D721Med (cell line): ENCODE results near the gene KCNG4.

Source experiments
- DNase-seq: peaks from one replicate; pipeline ENCODE4 v3.0.0; 2011; ENCODE audit warnings: low spot score; ENCODE audit not compliant: insufficient read length
- FAIRE-seq: peaks from 2 replicates; lab custom pipeline; 2011; peaks lifted over from hg19 to GRCh38; lab: Jason Lieb, UNC
- TF ChIP-seq, protein P1 (sequence below): IDR thresholded peaks from 2 replicates; pipeline ENCODE4 v1.5.1; 2012; ENCODE audit warnings: mild to moderate bottlenecking, control low read depth; ENCODE audit not compliant: insufficient read depth; ENCODE audit errors: missing control alignments

Gene KCNG4

DNA sequence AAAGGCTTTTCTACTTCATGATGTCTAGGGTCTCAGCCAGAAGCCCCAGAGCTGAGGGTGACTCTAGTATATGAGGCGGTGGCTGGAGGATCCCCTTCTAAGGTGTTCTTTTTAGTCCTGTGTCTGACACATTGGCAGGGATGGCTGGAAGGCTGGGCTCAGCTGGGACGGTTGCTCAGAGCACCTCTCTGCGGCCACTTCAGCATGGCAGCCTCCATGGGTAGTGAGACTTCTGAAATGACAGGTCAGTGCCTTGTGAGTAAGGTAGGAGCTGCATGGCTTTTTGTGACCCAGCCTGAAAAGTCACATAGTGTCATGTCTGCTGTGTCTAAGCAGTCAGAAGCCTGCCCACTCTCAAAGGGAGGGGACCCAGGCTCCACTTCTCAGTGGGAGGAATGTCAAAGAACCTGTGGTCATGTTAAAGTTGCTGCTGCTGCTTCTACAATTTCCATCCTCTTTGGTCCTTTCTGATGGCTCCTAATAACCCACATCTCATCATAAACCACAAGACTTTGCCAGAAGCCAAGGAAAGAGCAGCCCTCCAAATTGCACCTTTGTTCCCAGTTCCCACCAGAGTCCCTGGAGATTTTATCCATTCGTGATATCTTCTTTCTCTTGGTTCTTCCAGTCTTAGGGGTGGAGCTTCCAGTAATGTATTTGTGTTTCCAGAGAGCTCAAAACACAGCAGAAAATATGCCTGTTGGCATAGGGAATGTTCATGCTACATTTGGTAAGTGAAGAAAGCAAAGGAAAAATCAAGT lies 15.4 kb upstream of the KCNG4 start:
- DNase-seq (no peak), FAIRE-seq (no peak)
- TF ChIP-seq, protein P1, sequence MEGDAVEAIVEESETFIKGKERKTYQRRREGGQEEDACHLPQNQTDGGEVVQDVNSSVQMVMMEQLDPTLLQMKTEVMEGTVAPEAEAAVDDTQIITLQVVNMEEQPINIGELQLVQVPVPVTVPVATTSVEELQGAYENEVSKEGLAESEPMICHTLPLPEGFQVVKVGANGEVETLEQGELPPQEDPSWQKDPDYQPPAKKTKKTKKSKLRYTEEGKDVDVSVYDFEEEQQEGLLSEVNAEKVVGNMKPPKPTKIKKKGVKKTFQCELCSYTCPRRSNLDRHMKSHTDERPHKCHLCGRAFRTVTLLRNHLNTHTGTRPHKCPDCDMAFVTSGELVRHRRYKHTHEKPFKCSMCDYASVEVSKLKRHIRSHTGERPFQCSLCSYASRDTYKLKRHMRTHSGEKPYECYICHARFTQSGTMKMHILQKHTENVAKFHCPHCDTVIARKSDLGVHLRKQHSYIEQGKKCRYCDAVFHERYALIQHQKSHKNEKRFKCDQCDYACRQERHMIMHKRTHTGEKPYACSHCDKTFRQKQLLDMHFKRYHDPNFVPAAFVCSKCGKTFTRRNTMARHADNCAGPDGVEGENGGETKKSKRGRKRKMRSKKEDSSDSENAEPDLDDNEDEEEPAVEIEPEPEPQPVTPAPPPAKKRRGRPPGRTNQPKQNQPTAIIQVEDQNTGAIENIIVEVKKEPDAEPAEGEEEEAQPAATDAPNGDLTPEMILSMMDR = no peak

DNA sequence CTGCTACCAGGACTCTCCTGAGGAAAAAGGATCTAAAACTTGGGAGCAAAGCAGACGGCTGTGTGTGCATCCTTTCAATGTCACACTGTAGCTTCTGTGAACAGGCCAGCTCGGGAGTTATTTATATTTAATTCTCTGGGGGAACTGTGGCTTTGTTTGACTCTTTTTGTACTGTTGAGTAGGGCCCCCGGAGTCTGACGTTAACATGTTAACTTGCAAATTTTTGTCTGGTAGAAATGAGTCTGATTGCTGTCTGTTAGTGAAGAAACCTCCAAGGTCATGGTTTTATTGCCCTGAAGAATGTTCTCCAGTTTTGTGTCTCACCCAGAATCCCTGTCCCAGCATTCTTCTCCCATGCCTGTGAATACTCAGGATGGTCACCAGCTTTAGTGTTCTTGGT lies 14.2 kb upstream of the KCNG4 start:
- FAIRE-seq (no peak), DNase-seq (no peak)
- TF ChIP-seq, protein P1 = no peak

DNA sequence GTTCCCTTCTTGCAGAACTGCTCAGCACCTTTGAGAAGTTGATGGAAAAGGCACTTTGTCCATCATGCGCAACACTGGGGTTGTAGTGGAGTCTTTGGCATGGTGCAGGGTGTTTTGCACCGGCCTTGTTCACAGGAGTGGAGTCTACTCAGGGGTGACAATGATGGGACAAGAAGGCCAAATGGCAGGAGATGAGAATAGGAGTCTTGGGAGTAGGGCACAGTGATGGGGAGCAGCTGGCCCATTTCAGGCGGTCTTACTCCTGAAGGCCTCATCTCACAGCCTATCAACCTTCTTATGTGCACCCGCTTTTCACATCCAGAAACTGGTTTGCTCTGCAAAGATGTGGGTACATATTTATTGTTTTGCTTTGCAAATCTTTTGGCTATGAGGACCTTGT lies 13.4 kb upstream of the KCNG4 start:
- no peak for DNase-seq
- TF ChIP-seq, protein P1 = no peak
- no peak for FAIRE-seq

DNA sequence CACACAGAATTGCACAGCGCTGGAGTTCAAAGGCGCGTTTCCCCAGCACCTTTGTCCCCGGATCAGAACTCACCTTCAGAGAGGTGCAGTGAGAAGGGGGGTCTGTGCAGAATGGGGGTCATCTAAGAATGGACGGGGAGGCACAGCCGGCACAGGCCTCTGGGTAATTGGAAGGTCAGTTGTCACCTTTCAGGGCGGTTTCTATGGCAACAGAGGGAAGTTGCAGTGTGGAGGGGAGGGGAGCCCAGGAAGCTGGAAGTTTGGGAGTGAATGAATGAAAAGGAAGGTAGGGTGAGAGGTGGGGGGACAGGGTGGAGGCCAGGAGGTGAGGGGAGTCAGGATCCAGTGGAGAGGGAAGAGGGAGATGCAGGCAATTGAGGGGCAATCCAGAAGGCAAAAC lies 12.4 kb upstream of the KCNG4 start:
- no peak for DNase-seq
- TF ChIP-seq, protein P1 = no peak
- FAIRE-seq = no peak

DNA sequence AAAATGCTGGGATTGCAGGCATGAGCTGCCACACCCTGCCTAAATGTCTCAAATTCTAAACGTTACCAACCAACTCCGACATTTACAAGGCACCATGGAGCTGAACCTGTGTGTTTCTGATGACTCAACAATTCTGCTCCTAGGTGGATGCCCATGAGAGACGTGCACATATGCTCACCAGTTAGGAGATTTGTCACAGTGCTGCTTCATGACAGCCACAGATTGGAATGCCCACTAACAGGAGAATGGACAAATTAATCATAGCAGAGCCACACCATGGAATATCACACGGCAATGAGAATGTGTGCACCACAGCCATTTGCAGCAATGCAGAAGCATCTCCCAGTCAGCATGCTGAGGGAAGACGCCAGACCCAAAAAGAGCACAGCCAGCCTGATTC lies 8.0 kb upstream of the KCNG4 start:
- DNase-seq = no peak
- no peak for FAIRE-seq

DNA sequence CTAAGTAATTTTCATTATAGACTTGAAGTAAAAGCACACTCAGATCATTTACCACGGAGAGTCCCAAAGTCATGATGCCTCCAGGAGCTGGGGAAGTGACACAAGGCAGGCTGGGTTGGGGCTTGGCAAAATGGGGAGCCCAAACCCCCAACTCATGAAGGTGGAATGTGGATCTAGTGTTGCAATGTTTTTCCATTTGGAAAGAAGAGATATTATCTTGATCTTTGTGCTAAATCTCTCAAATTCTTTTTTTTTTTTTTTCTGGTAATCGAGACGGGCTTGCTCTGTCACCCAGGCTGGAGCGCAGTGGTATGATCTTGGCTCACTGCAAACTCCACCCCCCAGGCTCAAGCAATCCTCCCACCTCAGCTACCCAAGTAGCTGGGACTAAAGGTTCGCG lies 7.5 kb upstream of the KCNG4 start:
- TF ChIP-seq, protein P1 = no peak
- DNase-seq (no peak), FAIRE-seq (no peak)

More for the DNA sequence above, 8.0 kb upstream of the KCNG4 start:
- TF ChIP-seq, protein P1 = no peak

DNA sequence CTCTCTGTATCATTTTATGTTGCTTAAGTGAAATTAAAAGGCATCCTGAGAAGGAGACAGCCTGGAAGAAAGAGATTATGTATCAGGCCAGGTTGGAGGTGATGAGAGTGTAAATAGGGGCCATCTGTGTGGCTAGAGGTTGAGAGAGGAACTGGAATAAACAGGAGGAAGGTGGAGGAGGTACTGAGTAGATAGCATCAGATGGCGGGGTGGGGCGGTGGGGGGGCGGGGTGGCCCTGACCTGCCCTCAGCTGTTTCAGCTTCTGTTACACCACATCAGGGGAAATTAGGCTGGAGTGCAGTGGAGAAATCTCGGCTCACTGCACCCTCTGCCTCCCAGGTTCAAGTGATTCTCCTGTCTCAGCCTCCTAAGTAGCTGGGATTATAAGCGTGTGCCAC lies 6.9 kb upstream of the KCNG4 start:
- TF ChIP-seq, protein P1 = no peak
- no peak for DNase-seq
- no peak for FAIRE-seq
